Measurements from ENCODE around the gene PCDH15.

GRCh38 chr10:54758791-54759190, 42.2 kb downstream of the PCDH15 start:
- TF ChIP-seq EZH2phosphoT487 (conservative IDR thresholded peaks at IDR 0.05; ENCODE audit: low read length) (no peak), CTCF (IDR thresholded peaks at IDR 0.05; ENCODE audit: insufficient read depth, low read length, poor library complexity, severe bottlenecking) (no peak)
